D721Med (cell line): ENCODE data around the gene PIAS2.

Source experiments
- DNase-seq: peaks from one replicate; pipeline ENCODE4 v3.0.0; 2011; ENCODE audit warnings: low spot score; ENCODE audit not compliant: insufficient read length
- FAIRE-seq: peaks from 2 replicates; lab custom pipeline; 2011; peaks lifted over from hg19 to GRCh38; lab: Jason Lieb, UNC
- TF ChIP-seq, protein P1 (sequence below): IDR thresholded peaks from 2 replicates; pipeline ENCODE4 v1.5.1; 2012; ENCODE audit warnings: mild to moderate bottlenecking, control low read depth; ENCODE audit not compliant: insufficient read depth; ENCODE audit errors: missing control alignments

Gene PIAS2

DNA sequence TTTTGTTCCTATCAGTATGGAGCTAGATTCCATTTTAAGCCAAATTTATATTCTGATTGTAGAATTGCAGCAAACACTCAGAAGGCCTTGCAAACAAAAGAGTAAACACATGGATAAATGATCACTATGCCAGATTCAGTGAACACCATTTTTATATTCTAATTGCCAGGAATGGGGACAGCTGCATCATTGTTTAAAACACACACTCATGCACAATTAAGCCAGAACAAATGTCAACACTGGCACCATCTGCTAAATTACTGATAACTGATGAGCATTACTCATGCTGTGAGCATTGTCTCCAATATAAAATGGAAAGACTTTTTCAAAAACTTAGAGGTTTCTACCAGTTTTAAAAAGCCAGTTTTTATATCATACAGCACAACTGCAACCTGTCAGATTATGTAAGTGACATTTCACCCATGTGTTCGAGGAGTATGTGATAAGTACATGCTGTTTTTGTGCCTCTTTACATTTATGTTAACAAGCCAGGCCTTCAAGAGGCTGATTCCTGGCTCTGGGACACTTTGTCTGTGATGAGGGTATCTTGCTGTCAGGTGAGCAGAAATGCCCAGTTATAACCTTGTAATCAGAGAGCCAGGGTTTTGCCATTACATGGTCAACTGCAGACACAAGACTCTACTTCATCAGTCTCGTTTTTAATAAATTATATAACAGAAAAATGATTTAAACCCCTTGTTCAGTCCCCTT, 156.1 kb downstream of the PIAS2 start:
- no peak for FAIRE-seq
- DNase-seq, result no peak
- TF ChIP-seq, protein P1, sequence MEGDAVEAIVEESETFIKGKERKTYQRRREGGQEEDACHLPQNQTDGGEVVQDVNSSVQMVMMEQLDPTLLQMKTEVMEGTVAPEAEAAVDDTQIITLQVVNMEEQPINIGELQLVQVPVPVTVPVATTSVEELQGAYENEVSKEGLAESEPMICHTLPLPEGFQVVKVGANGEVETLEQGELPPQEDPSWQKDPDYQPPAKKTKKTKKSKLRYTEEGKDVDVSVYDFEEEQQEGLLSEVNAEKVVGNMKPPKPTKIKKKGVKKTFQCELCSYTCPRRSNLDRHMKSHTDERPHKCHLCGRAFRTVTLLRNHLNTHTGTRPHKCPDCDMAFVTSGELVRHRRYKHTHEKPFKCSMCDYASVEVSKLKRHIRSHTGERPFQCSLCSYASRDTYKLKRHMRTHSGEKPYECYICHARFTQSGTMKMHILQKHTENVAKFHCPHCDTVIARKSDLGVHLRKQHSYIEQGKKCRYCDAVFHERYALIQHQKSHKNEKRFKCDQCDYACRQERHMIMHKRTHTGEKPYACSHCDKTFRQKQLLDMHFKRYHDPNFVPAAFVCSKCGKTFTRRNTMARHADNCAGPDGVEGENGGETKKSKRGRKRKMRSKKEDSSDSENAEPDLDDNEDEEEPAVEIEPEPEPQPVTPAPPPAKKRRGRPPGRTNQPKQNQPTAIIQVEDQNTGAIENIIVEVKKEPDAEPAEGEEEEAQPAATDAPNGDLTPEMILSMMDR, result no peak

DNA sequence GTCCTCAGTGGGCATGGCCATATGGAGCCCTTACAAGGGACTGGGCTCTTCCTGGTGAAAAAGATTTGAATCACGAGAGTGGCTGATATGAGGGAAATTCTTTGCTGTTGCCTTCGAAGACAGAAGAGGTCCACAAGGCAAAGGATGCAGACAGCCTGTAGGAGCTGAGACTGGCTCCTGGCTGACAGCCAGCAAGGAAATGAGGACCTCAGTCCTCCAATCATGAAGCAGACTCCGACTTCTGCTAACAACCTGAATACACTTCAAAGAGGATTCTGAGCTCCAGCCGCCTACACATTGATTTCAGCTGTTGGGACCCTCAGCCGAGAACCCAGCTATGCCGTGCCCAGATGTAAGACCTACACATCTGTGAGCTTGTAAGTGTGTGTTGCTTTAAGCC, 157.4 kb downstream of the PIAS2 start:
- DNase-seq (no peak), FAIRE-seq (no peak)

DNA sequence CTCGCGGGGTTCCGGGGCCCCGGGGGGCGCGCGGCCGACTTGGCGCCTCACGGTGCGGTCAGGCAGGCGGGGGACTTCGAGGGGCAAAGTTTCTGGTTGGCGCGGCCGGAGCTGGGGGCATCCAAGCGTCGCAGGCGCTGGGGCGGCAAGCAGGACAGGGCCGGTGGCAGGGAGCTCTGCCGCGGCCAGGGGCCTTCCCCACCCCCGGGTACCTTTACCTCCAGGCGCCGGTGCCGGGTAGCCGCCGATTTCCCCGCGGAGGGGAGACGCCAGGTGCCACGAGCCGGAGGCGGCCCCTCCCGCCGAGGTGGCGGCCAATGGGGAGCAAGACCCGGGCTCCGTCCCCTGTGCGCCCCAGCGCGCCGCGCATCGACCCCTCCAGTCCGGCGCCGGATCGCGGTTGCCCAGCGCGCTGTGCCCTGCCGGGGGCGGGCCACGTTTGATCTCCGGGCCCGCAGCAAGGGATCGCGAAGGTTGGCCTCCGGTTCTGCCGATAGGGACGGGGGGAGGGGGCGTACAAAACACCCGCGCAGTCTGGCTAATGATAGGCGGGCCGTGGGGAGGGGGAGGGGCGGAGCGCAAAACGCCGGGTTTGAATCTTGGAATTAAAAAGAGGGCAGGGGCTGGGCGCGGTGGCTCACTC, 160.6 kb downstream of the PIAS2 start, which contains the start of gene ST8SIA5:
ST8SIA5 (minus strand) TSS at position 495 of the 643 bp plus-strand sequence. CDS start 545 bp downstream, outside the sequence.
- TF ChIP-seq, protein P1, result no peak
- DNase-seq (no peak), FAIRE-seq (no peak)

More for the DNA sequence above, 157.4 kb downstream of the PIAS2 start:
- TF ChIP-seq, protein P1, result no peak

DNA sequence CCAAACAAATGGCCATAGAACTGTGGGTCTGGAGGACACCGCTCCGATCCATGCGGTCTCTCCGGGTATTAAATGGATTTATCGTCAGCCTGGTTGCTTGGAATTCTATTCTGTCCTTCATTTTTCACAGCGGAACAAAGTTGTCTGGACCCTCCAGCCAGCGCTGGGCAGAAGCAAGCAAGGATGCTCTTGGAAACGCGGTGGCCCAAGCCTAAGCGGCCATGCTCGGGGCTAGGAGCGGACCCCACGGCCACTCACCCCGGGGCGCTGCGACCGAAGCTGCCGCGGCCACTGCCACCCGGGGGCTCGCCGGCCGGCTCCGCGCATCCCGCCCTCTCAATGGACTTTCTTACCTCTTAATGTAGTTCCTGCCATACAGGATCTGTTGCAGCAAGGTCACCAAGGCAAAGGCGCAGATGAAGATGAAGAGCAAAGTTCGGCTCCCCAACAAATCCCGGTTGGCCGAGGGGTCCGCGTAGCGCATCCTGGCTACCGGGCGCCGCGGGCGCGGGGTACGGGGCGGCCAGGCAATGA, 161.2 kb downstream of the PIAS2 start:
- DNase-seq (no peak), FAIRE-seq (no peak)
- TF ChIP-seq, protein P1, result no peak

DNA sequence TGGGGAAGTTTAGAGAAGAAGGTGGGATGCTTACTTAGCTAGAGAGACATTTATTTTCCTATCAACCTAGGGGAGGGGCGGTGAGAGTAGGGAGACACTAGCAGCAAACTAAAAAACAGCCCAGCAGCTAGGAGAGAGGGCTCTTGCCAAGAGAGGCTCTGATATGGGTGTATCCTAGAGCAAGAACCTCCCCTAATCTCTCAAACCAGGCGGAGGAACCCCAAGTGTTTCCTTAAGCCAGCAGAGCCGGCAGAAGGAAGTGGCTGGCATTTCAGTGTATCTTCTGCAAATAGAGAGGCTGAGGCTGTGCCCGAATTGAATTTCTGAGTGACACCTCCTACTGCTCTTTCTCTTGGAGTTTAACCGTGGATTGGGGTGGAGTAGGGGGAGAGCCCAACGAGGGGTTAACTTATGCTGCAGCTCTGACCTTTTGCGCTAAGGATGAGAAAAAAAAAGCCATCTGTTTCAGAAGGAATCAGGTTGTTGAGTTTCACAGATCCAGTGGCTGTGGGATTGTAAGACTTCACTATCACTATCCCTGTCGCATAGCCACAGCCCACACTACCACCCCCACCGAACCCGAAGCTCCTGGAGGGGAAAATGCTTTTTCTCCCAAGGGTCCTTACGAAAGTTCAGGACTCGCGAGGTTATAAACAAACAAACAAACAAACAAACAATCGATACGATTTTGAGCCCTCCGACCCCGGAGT, 161.8 kb downstream of the PIAS2 start:
- FAIRE-seq (no peak), DNase-seq (no peak)
- TF ChIP-seq, protein P1, result no peak

DNA sequence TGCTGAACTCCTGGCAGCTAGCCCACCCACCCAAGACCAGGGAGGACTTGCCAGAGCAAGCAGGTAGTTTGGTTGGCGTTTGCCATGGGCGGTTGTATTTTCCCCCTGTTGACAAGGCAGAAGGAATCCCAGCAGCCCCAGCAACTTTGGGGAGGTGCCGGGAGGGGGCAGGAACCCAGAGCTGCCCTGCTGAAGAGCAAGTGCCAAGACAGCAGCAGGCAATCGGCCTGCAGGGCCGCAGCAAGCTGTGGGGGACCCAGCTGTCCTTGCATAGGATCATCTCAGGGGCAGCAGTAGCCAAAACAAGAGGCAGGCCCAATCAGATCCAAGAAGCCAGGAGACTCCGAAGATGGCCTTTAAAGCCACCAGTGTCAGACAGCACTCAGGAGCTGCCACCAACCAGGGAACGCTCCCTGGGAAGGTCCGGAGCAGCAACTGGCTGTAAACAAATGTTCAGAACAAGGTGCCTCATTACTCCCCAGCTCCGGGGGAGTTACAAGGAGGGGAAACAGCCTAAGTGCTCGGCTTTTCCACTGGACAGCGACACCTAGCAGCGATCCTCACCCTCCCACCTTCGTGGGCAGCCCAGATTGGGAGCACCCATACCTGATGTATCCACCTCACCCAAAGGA, 162.5 kb downstream of the PIAS2 start:
- TF ChIP-seq, protein P1, result no peak
- no peak for DNase-seq
- FAIRE-seq, result no peak
